ENCODE measurements around the gene DDX19B.
"Not testable (repeated sequence)": the region's sequence is repeated elsewhere in the genome, so short reads cannot be mapped to it uniquely, and the experiment has no call there.

The DDX19B gene

DNA sequence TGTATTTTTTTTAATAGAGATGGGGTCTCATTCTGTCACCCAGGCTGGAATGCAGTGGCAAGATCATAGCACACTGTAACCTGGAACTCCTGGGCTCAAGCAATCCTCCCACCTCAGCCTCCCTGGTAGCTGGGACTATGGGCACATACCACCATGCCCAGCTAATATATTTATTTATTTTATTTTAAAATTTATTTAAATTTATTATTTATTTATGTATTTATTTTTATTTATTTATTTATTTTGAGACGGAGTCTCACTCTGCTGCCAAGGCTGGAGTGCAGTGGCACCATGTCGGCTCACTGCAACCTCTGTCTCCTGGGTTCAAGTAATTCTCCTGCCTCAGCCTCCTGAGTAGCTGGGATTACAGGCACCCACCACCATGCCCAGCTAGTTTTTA is 8.7 kb downstream of the DDX19B start:
- not testable (repeated sequence) for H3K27ac Mint-ChIP-seq, H3K4me3 Mint-ChIP-seq, H3K36me3 Mint-ChIP-seq, H3K27me3 Mint-ChIP-seq, H3K9me3 Mint-ChIP-seq
- peaks cover 22% of the 10 kb centered on the region for H3K4me1 Mint-ChIP-seq

GRCh38 chr16:70320121-70320520 is 21.1 kb downstream of the DDX19B start:
- Mint-ChIP-seq H3K27ac (no peak overlapping the region), H3K9me3 (no peaks in the 10 kb centered on the region), H3K4me1 (no peaks in the 10 kb centered on the region), H3K27me3 (no peaks in the 10 kb centered on the region), H3K4me3 (no peak overlapping the region), H3K36me3 (no peaks in the 10 kb centered on the region)

GRCh38 chr16:70324998-70325747 is 26.2 kb downstream of the DDX19B start:
- no peak overlapping the region for H3K4me3 Mint-ChIP-seq
- H3K9me3 Mint-ChIP-seq: no peaks in the 10 kb centered on the region
- no peaks in the 10 kb centered on the region for H3K4me1 Mint-ChIP-seq
- H3K36me3 Mint-ChIP-seq: no peaks in the 10 kb centered on the region
- no peaks in the 10 kb centered on the region for H3K27me3 Mint-ChIP-seq
- no peak overlapping the region for H3K27ac Mint-ChIP-seq

DNA sequence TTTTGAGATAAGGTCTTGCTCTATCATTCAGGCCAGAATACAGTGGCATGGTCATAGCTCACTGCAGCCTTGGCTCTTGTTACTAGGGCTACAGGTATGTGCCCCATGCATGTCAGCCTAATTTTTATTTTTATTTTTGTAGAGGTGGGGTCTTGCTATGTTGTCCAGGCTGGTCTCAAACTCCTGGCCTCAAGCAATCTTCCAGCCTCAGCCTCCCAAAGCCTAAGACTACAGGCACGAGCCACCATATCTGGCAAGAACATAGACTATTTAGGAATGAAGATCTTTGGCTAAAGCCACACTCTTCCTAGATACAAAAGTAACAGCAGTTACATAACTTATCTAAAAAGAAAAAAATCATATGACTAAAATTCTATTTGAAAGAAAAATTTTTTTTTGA is 32.1 kb downstream of the DDX19B start:
- no peaks in the 10 kb centered on the region for H3K4me1 Mint-ChIP-seq
- no peak overlapping the region for H3K4me3 Mint-ChIP-seq
- peaks cover 8% of the 10 kb centered on the region for H3K36me3 Mint-ChIP-seq
- H3K27ac Mint-ChIP-seq: no peak overlapping the region
- no peaks in the 10 kb centered on the region for H3K9me3 Mint-ChIP-seq
- H3K27me3 Mint-ChIP-seq: no peaks in the 10 kb centered on the region

GRCh38 chr16:70331588-70332358 is 32.8 kb downstream of the DDX19B start:
- Mint-ChIP-seq H3K4me3 (no peak overlapping the region), H3K4me1 (no peaks in the 10 kb centered on the region), H3K36me3 (peaks cover 8% of the 10 kb centered on the region), H3K27ac (no peak overlapping the region), H3K9me3 (no peaks in the 10 kb centered on the region), H3K27me3 (no peaks in the 10 kb centered on the region)

GRCh38 chr16:70332728-70333127 is 33.7 kb downstream of the DDX19B start:
- H3K4me3 Mint-ChIP-seq, H3K4me1 Mint-ChIP-seq, H3K9me3 Mint-ChIP-seq, H3K27me3 Mint-ChIP-seq, H3K36me3 Mint-ChIP-seq: not testable (repeated sequence)
- peak overlapping the region; percentile 89 for H3K27ac Mint-ChIP-seq

GRCh38 chr16:70337814-70338213 is 38.8 kb downstream of the DDX19B start:
- Mint-ChIP-seq H3K27me3 (no peaks in the 10 kb centered on the region), H3K36me3 (peaks cover 5% of the 10 kb centered on the region), H3K4me3 (no peak overlapping the region), H3K4me1 (no peaks in the 10 kb centered on the region), H3K9me3 (no peaks in the 10 kb centered on the region), H3K27ac (no peak overlapping the region)

- Mint-ChIP-seq H3K4me1 (peaks cover 7% of the 10 kb centered on the region), H3K9me3 (no peaks in the 10 kb centered on the region), H3K27me3 (no peaks in the 10 kb centered on the region), H3K27ac (no peak overlapping the region), H3K4me3 (no peak overlapping the region), H3K36me3 (no peaks in the 10 kb centered on the region)
These were observed 42.6 kb downstream of the DDX19B start for GRCh38 chr16:70341600-70341999.

- no peaks in the 10 kb centered on the region for H3K9me3 Mint-ChIP-seq
- H3K4me3 Mint-ChIP-seq: no peak overlapping the region
- H3K4me1 Mint-ChIP-seq: peaks cover 7% of the 10 kb centered on the region
- H3K27ac Mint-ChIP-seq: no peak overlapping the region
- H3K36me3 Mint-ChIP-seq: no peaks in the 10 kb centered on the region
- no peaks in the 10 kb centered on the region for H3K27me3 Mint-ChIP-seq
These were observed 43.0 kb downstream of the DDX19B start for GRCh38 chr16:70342016-70342415.

DNA sequence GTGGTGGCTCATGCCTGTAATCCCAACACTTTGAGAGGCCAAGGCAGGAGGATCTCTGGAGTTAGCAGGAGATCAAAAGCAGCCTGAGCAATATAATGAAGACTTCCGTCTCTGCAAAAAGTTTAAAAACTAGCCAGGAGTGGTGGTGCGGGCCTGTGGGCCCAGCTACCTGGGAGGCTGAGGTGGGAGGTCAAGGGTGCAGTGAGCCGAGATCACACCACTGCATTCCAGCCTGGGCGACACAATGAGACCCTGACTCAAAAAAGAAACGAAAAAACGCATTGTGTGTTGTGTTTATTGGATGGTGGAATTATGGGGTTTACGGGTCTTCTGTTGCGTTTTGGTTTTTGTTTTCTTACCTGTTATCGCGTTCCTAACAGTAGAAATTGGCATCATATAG is 46.9 kb downstream of the DDX19B start:
- Mint-ChIP-seq H3K9me3 (no peaks in the 10 kb centered on the region), H3K4me3 (peak overlapping the region; percentile 96), H3K36me3 (peaks cover 5% of the 10 kb centered on the region), H3K27ac (peak overlapping the region; percentile 89), H3K4me1 (peaks cover 29% of the 10 kb centered on the region), H3K27me3 (no peaks in the 10 kb centered on the region)

GRCh38 chr16:70348991-70349390 is 50.0 kb downstream of the DDX19B start:
- no peaks in the 10 kb centered on the region for H3K27me3 Mint-ChIP-seq
- H3K4me3 Mint-ChIP-seq: peak overlapping the region; percentile 4
- H3K36me3 Mint-ChIP-seq: peaks cover 7% of the 10 kb centered on the region
- peaks cover 33% of the 10 kb centered on the region for H3K4me1 Mint-ChIP-seq
- H3K27ac Mint-ChIP-seq: peak overlapping the region; percentile 8
- H3K9me3 Mint-ChIP-seq: no peaks in the 10 kb centered on the region

- Mint-ChIP-seq H3K36me3 (peaks cover 7% of the 10 kb centered on the region), H3K4me3 (peak overlapping the region; percentile 49), H3K4me1 (peaks cover 33% of the 10 kb centered on the region), H3K9me3 (no peaks in the 10 kb centered on the region), H3K27me3 (no peaks in the 10 kb centered on the region), H3K27ac (no peak overlapping the region)
These were observed 50.8 kb downstream of the DDX19B start for GRCh38 chr16:70349783-70350182.

DNA sequence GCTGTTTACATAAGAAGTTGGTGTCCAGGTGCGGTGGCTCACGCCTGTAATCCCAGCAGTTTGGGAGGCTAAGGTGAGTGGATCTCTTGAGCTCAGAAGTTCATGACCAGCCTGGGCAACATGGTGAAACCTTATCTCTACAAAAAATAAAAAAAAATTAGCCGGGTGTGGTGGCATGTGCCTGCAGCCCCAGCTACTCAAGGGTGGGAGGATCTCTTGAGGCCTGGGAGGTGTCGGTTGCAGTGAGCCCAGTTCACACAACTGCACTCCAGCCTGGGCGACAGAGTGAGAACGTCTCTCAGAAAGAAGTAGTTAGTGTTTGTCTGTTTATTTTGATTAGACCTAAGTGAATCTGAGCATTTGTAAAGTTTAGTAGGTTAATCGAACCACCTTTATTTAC is 60.6 kb downstream of the DDX19B start:
- no peaks in the 10 kb centered on the region for H3K4me1 Mint-ChIP-seq
- H3K4me3 Mint-ChIP-seq: no peak overlapping the region
- H3K27ac Mint-ChIP-seq: no peak overlapping the region
- H3K36me3 Mint-ChIP-seq: peaks cover 9% of the 10 kb centered on the region
- H3K9me3 Mint-ChIP-seq: no peaks in the 10 kb centered on the region
- H3K27me3 Mint-ChIP-seq: no peaks in the 10 kb centered on the region

- H3K4me1 Mint-ChIP-seq: no peaks in the 10 kb centered on the region
- no peaks in the 10 kb centered on the region for H3K27me3 Mint-ChIP-seq
- H3K27ac Mint-ChIP-seq: no peak overlapping the region
- H3K9me3 Mint-ChIP-seq: no peaks in the 10 kb centered on the region
- H3K36me3 Mint-ChIP-seq: peaks cover 2% of the 10 kb centered on the region
- H3K4me3 Mint-ChIP-seq: no peak overlapping the region
These were observed 65.4 kb downstream of the DDX19B start for GRCh38 chr16:70364399-70364798.

GRCh38 chr16:70370145-70370544 is 71.2 kb downstream of the DDX19B start:
- Mint-ChIP-seq H3K36me3 (peaks cover 11% of the 10 kb centered on the region), H3K4me3 (peak overlapping the region; percentile 3)

DNA sequence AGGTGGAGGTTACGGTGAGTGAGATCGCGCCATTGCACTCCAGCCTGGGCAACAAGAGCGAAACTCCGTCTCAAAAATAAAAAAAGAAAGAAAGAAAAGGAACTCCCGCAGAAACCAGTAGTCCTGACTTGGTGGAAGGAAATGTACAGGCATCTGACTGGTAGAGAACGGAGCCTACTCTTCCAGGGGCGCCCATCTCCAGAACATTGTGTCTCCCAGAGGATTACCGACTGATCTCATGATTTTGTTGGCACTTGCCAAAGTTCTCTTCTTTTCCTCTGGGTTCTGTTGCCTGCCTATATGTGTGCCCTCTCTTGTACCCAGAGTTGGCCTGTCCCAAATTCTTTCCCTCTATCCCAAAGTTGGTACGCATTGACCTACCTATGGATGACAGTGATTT is 71.9 kb downstream of the DDX19B start:
- Mint-ChIP-seq H3K4me1 (peaks cover 5% of the 10 kb centered on the region), H3K4me3 (no peak overlapping the region), H3K36me3 (peaks cover 11% of the 10 kb centered on the region), H3K27me3 (no peaks in the 10 kb centered on the region), H3K9me3 (no peaks in the 10 kb centered on the region), H3K27ac (no peak overlapping the region)

More at GRCh38 chr16:70370145-70370544, 71.2 kb downstream of the DDX19B start:
- not testable (repeated sequence) for H3K27ac Mint-ChIP-seq, H3K9me3 Mint-ChIP-seq, H3K27me3 Mint-ChIP-seq, H3K4me1 Mint-ChIP-seq

Measured in activated naive CD4-positive, alpha-beta T cell treated with anti-CD3 and anti-CD28 coated beads, Interleukin-2, amount 50 U/mL, for 24 hours (primary cell).